CD4-positive, alpha-beta T cell treated with Interferon gamma for 1 hour (primary cell): ENCODE measurements around the gene DNAH10.

Experiments used
- DNase-seq: peaks from one replicate; pipeline ENCODE4 v3.0.0-alpha.2; 2020

The DNAH10 gene

DNA sequence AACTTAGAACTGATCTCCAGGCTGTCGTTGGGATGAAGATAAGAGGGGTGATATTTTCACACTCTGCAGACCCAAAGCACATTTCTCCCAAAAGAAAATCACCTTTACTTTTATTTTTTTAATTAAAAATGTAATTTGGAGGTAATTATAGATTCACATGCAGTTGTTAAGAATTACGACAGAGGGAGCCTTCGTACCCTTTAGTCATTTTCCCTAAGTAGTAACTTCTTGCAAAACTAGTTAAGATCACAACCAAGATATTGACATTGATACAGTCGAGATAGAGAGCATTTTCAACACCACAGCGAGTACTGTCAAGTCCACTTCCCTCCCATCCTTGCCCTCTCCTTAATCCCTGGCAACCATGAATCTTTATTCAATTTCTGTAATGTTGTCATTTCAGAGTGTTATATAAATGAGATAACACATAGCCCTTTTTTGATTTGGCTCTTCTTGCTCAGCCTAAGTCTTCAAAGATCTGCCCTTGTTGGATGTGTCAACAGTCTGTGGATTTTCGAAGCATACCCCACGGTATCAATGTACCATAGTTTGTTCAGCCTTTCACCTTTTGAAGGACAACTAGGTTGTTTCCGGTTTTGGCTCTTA, 39.6 kb downstream of the DNAH10 start:
- DNase-seq = no peak

DNA sequence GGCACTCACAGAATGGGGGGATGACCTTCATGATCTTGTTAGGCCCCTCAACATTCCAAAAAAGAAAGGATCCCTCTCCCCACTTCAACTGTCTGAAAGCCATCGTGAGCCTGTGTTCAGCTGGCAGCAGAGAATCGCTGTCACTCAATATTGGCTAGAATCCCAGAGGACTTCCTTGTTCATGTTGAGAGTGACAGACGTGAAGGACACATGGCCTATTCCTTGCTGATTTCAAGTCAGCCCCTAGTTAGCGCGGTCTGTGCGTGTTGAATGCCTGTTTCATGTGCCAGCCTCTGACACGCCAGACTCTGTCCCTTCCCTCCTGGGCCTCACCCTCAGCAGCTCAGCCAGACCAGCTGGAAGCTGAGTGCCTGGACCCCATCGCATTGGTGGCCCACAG, 43.1 kb downstream of the DNAH10 start:
- no peak for DNase-seq

DNA sequence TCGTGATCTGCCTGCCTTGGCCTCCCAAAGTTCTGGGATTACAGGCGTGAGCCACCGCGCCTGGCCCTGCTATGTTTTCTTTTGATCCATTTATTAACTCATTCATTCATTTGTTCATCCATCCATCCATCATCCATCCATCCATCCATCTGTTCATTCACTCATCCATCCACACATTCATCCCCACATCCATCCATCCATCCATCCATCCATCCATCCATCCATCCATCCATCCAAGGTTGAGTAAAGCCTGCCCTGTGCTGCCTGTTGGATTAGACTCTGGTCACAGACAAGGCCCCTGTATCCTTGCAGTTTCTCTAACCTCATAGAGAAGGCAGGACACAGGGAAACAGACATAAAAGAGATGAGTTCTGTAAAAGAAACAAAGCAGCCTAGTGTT, 44.9 kb downstream of the DNAH10 start:
- DNase-seq = no peak

DNA sequence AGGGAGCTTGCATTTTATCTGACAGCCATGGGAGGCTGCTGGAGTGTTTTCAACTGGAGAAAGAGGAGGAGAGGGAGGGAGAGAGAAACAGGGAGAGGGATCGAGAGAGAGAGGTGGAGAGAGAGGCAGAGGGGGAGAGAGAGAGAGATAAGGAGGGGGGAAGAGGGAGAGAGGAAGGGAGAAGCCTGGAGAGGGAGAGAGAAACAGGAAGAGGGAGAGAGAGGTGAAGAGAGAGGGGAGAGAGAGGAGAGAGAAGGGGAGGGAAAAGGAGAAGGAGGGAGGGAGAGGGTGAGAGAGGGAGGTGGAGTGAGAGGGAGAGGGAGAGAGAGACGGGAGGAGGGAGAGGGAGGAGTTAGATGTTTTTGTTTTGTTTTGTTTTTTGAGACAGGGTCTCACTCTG, 45.6 kb downstream of the DNAH10 start:
- DNase-seq = no peak

DNA sequence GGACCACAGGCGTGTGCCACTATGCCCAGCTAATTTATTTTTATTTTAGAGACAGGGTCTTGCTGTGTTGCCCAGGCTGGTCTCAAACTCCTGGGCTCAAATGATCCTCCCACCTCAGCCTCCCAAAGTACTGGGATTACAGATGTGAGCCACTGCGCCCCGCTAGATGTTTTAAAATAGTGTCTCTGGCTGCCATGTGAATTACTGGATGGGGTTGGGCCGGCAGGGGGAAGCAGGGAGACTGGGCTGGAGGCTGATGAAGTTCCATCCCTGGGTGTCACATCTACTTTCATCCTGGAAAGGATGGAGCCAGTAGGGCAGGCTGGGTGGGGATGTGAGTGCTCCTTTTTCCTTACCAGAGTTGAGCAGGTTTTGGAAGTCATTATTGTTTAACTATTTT, 46.1 kb downstream of the DNAH10 start:
- DNase-seq = no peak

DNA sequence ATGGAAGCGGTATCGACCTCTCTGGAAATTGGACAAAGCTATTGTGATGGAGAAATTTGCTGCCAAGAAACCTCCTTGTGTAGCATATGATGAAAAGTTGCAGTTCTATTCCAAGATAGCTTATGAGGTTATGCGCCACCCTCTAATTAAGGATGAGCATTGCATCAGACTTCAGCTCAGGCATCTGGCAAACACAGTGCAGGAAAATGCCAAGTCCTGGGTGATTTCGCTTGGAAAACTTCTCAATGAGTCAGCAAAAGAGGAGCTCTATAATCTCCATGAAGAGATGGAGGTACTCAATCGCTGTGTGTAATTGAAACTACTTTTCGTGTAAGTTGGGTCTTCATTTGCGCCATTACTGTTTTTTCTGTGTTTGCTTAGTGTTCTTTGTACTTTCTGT, 51.2 kb downstream of the DNAH10 start:
- DNase-seq = no peak

DNA sequence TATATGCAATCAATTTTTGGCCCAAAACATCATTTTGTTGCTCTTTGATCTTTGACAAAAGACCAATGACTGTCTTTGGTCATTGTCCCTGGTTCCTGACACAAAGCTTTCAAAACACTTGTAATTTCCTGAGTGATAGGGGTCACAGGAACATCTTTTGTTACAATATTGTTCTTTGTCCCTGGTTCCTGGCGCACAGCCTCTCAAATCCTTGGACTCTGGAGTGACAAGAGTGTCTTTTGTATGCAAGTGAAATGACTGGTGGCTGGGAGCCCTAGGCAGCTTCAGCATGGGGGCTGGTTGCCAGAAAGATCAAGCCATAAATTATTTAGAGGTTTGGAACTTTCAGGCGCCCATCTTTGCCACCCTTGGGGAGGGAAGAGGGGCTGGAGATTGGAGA, 53.9 kb downstream of the DNAH10 start:
- no peak for DNase-seq

DNA sequence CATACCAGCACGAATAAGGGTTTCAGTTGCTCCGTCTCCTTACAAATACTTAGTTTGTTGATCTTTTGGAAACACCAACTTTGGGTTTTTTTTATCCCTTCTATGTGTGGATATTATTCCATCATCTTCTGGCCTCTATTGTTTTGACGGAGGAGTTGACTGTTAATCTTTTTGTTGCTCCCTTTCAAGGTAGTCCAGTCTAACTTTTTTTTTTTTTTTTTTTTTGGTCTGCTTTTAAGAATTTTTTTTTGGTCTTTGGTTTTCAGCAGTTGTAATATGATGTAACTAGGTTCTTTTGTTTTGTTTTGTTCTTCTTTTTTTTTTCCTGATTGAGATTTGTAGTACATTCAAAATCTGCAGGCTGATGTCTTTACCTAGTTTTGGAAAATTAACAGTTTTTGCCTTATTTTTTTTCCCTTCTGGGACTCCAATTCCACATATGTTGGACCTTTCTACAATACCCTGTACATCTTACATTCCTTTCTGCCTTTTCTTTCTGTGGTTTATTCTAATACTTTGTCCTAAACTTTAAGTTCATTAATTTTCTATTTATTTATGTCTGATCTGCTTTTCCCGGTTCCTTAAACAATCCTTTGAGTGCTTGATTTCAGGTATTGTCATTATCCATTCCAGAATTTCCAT, 54.9 kb downstream of the DNAH10 start:
- no peak for DNase-seq

DNA sequence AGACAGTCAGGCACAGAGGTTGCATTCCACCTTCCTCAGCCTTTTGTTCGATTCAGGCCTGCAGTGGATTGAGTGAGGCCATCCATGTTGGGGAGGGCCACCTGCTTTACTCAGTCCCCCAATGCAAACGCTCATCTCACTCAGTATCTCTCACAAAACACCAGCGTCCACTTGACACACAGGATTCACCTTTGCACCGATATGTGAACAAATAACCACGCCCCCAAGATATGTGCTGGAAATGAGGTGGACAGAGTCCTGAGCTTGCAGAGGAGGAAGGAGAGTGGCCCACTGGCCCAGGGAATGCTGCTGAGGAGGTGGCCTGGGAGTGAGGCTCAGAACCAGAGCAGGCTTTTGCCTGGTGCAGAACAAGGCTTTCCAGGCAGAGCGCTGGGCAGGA, 60.7 kb downstream of the DNAH10 start:
- no peak for DNase-seq

DNA sequence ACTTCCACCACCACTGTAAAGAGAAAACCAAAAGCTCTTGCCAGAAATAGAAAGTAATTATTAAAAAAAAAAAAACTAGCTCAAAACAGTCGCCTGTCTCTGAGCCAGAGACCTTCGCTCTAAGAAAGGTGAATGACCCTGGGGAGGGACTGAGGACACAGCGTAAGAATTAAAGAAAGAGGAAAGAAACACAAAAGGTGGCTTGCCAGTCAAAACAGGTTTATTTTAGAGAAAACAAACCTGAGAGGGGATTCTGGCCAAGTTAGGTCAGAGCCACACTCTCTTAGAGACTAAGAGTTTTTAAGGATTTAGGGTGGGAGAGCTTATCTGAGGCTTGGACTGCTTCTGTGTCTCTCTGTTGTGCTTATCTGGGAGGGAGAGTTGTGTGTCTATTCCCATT, 66.0 kb downstream of the DNAH10 start:
- no peak for DNase-seq

DNA sequence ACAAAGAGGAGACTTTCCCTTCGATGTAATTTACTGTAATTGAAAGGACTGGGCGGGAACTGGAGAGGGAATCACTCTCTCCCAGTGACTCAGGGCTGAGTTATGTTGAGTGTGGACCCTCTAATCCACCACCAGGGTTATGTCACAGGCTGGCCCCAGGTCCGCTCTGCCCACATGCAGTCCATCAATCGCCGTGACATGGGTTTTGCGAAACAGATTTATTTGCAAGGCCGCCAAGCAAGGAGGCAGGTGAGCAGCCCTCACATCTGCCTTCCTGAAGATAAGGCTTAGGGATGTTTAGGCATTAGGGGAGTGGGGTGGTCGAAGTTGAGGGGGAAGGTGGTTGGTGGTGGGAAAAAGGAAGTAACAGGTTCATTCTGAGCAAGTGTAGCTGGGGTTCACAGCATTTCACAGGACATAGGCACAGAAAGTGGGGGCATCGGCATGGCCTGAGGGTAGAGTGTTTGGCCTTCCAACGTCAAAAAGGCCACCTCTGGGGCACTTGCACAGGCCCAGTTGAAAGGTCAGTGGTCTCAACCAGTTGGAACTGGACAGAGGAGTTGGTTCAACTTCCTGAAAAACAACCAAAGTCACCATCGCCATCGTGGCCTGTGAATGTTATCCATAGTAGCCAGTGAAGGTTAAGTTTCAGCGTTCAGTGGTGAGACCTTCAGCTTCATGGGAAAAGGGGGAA, 66.9 kb downstream of the DNAH10 start:
- DNase-seq = no peak

DNA sequence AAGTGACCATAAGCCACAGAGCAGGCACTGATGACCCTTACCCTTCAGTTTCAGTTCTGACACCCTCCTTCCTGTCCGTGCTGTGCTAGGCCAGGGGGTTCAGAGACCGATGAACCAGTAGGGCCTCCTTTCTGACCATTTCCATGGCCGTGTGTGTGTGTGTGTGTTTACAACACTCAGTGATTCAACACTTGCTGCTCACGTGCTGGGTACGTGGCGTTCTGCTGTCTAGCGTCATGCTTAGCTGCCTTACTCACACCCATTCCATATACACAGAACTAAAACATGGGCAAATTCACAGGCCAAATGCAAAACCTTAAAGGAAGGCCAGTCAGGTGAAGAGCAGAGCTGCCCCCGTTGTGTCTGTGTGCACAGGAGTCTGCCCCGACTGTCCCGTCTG, 67.5 kb downstream of the DNAH10 start:
- DNase-seq = no peak

DNA sequence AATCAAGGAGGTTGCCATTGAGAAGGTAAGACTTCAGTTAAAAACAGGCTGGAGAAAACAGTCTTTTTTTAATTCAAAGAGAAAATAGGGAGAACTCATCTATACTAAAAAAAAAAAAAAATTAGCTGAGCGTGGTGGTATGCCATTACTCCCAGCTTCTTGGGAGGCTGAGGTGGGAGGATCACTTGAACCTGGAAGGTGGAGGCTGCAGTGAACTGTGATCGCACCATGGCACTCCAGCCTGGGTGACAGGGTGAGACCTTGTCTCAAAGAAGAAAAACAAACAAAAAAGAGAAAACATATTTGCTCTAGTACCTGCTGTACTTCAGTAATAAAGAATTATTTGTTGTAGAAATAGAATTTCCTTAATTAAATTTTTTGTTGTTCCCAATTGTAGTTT, 68.6 kb downstream of the DNAH10 start:
- no peak for DNase-seq

DNA sequence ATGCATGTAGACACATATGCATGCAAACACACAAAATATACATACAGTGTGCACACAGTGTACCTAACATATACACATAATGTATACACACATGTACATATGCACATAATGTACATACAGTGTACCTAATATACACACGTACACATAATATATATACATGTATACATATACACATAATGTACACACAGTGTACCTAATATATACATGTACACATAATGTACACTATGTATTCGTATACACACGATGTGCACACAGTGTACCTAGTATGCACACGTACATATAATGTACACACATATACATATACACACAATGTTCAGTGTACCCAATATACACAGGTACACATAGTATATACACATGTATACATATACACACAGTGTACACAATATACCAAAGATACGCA, 70.0 kb downstream of the DNAH10 start:
- no peak for DNase-seq

DNA sequence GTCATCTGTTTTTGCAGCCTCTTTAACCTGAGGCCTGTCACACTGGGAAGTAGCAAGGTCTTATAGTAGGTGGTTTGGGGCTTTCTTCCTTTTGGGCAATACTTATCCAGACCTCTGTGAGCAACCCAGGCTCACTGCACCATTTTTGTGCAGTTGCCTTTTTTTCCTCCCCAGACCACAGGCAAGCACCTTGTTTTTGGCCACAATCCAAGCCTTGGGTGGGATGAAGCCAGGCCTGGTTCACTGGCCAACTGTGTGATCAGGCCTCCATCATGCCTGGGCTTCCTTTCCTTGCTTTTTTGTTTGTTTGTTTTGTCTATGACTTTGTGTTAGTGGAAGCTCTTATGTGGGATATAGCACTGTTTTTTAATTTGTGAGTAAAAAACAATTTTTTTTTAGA, 71.7 kb downstream of the DNAH10 start:
- no peak for DNase-seq

DNA sequence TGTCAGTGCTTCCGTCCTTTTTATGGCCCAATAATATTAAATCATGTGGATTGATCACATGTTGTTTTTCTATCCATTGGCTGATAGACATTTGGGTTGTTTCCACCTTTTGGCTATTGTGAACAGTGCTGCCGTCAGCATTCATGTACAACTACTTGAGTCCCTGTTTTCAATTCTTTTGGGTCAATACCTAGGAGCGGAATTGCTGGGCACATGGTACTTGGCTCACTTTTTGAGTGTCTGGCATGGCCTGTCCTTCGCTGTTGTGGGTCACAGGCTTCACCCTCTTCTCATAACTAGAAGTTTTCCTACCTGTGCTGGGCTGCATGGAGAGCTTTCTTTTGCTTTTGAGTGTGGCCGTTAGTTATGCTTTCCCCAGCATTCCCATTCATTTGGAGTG, 72.7 kb downstream of the DNAH10 start:
- no peak for DNase-seq

DNA sequence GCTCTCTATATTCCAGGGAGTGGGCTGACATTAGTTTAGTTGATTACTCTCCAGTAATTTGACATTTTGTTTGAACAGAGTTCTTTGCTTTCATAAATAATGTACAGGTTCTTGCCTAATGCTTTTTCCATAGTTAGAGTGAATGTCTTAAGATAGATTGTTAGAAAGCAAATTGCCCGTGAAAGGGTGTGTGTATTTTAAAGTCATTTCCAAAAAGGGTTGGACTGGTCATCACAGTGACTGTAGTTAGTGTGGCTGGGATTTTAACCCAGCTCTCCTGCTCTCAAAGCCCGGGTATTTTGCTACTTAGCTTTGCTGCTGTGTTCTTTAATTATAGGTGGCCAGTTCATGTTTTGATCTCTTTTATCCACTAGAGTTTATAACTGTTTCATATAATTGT, 74.2 kb downstream of the DNAH10 start:
- DNase-seq = no peak

DNA sequence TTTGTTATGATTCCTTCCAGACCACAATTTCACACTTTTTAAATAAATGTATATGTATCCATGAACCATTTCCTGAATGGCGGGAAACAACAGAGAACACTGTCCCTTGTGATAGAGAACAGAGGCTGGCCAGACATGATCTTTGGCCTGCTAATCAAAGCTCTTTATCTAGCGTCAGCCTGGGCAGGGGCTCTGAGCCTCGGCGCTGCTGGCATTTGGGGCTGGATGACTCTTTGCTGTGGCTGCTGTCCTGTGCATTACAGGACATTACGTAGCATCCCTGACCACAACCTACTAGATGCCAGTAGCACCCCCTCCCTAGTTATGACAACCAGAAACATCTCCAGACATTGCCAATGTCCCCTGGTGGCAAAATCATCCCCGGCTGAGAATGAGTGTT, 77.7 kb downstream of the DNAH10 start:
- no peak for DNase-seq

DNA sequence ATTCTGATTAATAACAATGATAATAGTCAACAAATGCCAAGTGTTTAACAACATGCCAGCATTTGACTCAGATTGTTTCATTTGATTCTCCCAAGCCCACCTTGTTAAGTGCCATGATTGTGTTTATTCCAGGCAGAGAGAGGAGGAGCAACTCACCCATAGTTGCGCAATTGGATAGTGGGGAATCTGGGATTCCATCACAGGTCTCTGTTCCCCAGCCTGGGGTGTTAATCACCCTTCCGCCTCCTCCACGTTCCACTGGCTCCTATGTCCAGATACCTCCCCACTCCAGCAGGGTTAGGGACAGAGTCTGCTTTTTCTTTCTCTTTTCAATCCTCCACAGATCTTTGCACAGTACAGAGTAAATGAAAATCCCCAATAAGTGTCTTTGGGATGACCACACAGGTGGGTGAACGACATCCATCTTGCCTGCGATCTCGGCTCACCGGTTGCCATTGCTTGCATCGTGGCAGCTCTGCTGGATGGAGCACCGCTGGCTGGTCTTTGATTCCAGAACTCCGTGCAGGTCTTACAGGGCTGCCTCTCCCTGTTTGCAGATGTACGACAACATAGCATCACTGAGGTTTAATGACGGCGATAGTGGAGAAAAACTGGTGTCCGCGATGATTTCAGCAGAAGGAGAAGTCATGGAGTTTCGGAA, 78.8 kb downstream of the DNAH10 start:
- DNase-seq = no peak

DNA sequence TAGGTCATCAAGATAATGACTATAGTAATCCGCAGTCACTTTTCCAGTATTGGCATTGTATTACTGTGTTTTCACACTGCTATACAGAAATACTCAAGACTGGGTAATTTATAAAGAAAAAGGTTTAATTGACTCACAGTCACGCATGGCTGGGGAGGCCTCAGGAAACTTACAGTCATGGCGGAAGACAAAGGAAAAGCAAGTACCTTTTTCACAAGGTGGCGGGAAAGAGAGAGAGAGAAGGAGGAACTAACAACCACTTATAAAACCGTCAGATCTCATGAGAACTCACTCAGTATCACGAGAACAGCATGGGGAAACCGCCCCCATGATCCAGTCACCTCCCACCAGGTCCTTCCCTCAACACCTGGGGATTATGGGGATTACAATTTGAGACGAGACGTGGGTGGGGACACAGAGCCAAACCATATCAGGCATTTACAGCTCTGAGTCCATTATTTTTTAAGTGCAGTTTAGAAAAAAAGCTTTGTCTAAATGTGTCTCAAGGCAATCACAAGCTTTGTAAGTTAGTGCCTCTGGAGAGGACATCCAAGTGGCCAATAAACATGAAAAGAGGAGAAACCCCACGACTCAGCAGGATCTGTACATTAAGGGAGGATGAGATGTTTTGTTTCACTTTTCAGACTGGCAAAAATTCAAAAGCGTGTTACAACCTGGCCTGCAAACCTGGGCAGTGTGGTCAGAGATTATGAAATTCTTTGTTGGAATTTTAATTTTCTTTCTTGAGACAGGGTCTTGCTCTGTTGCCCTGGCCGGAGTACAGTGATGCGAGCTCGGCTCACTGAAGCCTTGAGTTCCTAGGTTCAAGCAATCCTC, 82.0 kb downstream of the DNAH10 start:
- DNase-seq = no peak

DNA sequence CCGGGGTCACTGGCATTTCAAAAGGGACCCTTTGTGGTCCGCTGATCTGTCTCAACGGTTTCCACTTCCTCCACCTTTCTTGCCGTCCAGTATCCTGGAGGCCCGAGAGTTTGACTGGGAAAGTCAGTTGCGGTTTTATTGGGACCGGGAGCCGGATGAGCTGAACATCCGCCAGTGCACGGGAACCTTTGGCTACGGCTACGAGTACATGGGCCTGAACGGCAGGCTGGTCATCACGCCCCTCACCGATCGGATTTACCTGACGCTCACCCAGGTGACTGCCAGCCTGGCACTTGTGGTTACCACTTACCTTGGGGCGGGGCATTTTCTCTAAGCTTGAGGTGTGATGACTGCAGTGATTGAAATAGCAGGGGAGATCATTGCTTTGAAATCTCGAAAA, 83.8 kb downstream of the DNAH10 start:
- DNase-seq = no peak

DNA sequence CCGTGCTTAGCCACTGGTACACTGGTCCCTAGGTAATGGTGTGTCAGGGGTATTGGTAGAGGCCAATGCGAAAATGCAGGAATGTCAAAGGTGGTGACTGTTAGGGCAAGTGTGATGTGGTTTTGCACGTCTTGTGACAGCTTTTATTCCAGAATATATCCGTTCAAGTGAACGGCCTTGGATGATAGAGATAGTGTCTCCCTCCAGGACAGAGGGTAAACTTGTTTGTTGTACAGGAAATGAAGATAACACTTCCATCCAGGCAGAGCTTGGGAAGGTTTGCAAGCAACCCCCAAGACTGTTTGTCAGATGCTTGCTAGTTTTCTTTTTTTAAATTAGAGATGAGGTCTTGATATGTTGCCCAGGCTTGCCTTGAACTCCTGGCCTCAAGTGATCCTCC, 84.2 kb downstream of the DNAH10 start:
- no peak for DNase-seq

DNA sequence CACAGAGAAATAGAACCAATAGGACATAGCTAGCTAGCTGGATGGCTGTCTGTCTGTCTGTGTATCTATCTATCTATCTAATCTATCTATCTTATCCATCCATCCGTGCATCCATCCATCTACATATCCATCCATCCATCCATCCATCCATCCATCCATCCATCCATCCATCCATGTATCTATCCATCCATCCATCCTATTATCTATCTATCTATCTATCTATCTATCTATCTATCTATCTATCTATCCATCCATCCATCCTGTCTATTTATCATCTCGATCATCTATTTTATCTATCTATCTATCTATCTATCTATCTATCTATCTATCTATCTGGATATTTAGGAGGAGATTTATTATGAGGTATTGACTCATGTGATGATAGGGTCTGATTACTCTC, 84.9 kb downstream of the DNAH10 start:
- no peak for DNase-seq
